Measurements from ENCODE around the gene OR8G1. TPM values are rescaled to one million over a fixed set of nuclear protein-coding genes. Genes with fewer than 3 reads are reported as not detected.
"Not testable (repeated sequence)": the region's sequence is repeated elsewhere in the genome, so short reads cannot be mapped to it uniquely, and the experiment has no call there.

The OR8G1 gene
- total and polyA plus RNA-seq, 5 donors from 2014 or later = not detected

- not testable (repeated sequence) for DNase-seq; H3K36me3 ChIP-seq (ENCODE audit: control insufficient read depth, insufficient read depth, low read length); H3K9me3 Mint-ChIP-seq; H3K27ac Mint-ChIP-seq; H3K4me1 ChIP-seq (ENCODE audit: control insufficient read depth, insufficient read depth, low read length, poor library complexity, severe bottlenecking); H3K4me3 Mint-ChIP-seq; H3K4me1 Mint-ChIP-seq; H3K27me3 Mint-ChIP-seq; ATAC-seq (ENCODE audit: low read depth in 2 of 2); H3K9me3 ChIP-seq (ENCODE audit: control insufficient read depth in 2 of 2, low read length in 2 of 2); H3K27me3 ChIP-seq (ENCODE audit: control insufficient read depth, insufficient read depth, low read length); H3K27ac ChIP-seq (ENCODE audit: insufficient read depth, low read length, poor library complexity, severe bottlenecking); H3K4me3 ChIP-seq (ENCODE audit: low read depth, low read length); H3K36me3 Mint-ChIP-seq
Measured at GRCh38 chr11:124265041-124265440, 24.1 kb downstream of the OR8G1 start.

GRCh38 chr11:124270886-124271285, 30.0 kb downstream of the OR8G1 start:
- DNase-seq; H3K27me3 Mint-ChIP-seq; H3K27ac ChIP-seq (ENCODE audit: insufficient read depth, low read length, poor library complexity, severe bottlenecking); H3K27ac Mint-ChIP-seq; H3K9me3 ChIP-seq (ENCODE audit: control insufficient read depth in 2 of 2, low read length in 2 of 2); H3K4me1 Mint-ChIP-seq; H3K9me3 Mint-ChIP-seq; H3K36me3 ChIP-seq (ENCODE audit: control insufficient read depth, insufficient read depth, low read length); H3K4me3 Mint-ChIP-seq; H3K4me3 ChIP-seq (ENCODE audit: low read depth, low read length); H3K27me3 ChIP-seq (ENCODE audit: control insufficient read depth, insufficient read depth, low read length); H3K4me1 ChIP-seq (ENCODE audit: control insufficient read depth, insufficient read depth, low read length, poor library complexity, severe bottlenecking); H3K36me3 Mint-ChIP-seq; ATAC-seq (ENCODE audit: low read depth in 2 of 2): not testable (repeated sequence)

- Histone ChIP-seq H3K9me3 (ENCODE audit: control insufficient read depth in 2 of 2, low read length in 2 of 2) (no peaks in the 10 kb centered on the region), H3K4me1 (ENCODE audit: control insufficient read depth, insufficient read depth, low read length, poor library complexity, severe bottlenecking) (no peaks in the 10 kb centered on the region), H3K36me3 (ENCODE audit: control insufficient read depth, insufficient read depth, low read length) (no peaks in the 10 kb centered on the region), H3K4me3 (ENCODE audit: low read depth, low read length) (no peak overlapping the region), H3K27ac (ENCODE audit: insufficient read depth, low read length, poor library complexity, severe bottlenecking) (no peak overlapping the region), H3K27me3 (ENCODE audit: control insufficient read depth, insufficient read depth, low read length) (no peaks in the 10 kb centered on the region)
- no peak for ATAC-seq (ENCODE audit: low read depth in 2 of 2)
- Mint-ChIP-seq H3K27ac (no peak overlapping the region), H3K36me3 (no peaks in the 10 kb centered on the region), H3K27me3 (no peaks in the 10 kb centered on the region), H3K9me3 (peaks cover 0 to 7% (median 0%) of the 10 kb centered on the region in 7 donors), H3K4me1 (no peaks in the 10 kb centered on the region), H3K4me3 (no peak overlapping the region)
- DNase-seq = no peak
Measured at GRCh38 chr11:124274000-124274399, 33.1 kb downstream of the OR8G1 start.

- Mint-ChIP-seq H3K27ac (no peak overlapping the region), H3K27me3 (no peaks in the 10 kb centered on the region), H3K4me1 (no peaks in the 10 kb centered on the region), H3K9me3 (peaks cover 0 to 9% (median 4%) of the 10 kb centered on the region in 7 donors), H3K4me3 (no peak overlapping the region), H3K36me3 (no peaks in the 10 kb centered on the region)
- H3K27me3 ChIP-seq (ENCODE audit: control insufficient read depth, insufficient read depth, low read length) = no peaks in the 10 kb centered on the region
- no peak for DNase-seq
- H3K4me3 ChIP-seq (ENCODE audit: low read depth, low read length) = no peak overlapping the region
- H3K36me3 ChIP-seq (ENCODE audit: control insufficient read depth, insufficient read depth, low read length) = no peaks in the 10 kb centered on the region
- no peak for ATAC-seq (ENCODE audit: low read depth in 2 of 2)
- H3K27ac ChIP-seq (ENCODE audit: insufficient read depth, low read length, poor library complexity, severe bottlenecking) = no peak overlapping the region
- no peaks in the 10 kb centered on the region for H3K9me3 ChIP-seq (ENCODE audit: control insufficient read depth in 2 of 2, low read length in 2 of 2)
- no peaks in the 10 kb centered on the region for H3K4me1 ChIP-seq (ENCODE audit: control insufficient read depth, insufficient read depth, low read length, poor library complexity, severe bottlenecking)
Measured at GRCh38 chr11:124276081-124276480, 35.2 kb downstream of the OR8G1 start.

- Mint-ChIP-seq H3K9me3 (peaks cover 0 to 11% (median 4%) of the 10 kb centered on the region in 7 donors), H3K27ac (no peak overlapping the region), H3K27me3 (no peaks in the 10 kb centered on the region), H3K4me3 (no peak overlapping the region), H3K4me1 (no peaks in the 10 kb centered on the region), H3K36me3 (no peaks in the 10 kb centered on the region)
- no peaks in the 10 kb centered on the region for H3K27me3 ChIP-seq (ENCODE audit: control insufficient read depth, insufficient read depth, low read length)
- no peak for ATAC-seq (ENCODE audit: low read depth in 2 of 2)
- DNase-seq = no peak
- no peaks in the 10 kb centered on the region for H3K4me1 ChIP-seq (ENCODE audit: control insufficient read depth, insufficient read depth, low read length, poor library complexity, severe bottlenecking)
- no peak overlapping the region for H3K27ac ChIP-seq (ENCODE audit: insufficient read depth, low read length, poor library complexity, severe bottlenecking)
- no peaks in the 10 kb centered on the region for H3K9me3 ChIP-seq (ENCODE audit: control insufficient read depth in 2 of 2, low read length in 2 of 2)
- no peaks in the 10 kb centered on the region for H3K36me3 ChIP-seq (ENCODE audit: control insufficient read depth, insufficient read depth, low read length)
- H3K4me3 ChIP-seq (ENCODE audit: low read depth, low read length) = no peak overlapping the region
Measured at GRCh38 chr11:124277207-124277606, 36.3 kb downstream of the OR8G1 start.

- DNase-seq (no peak), ATAC-seq (ENCODE audit: low read depth in 2 of 2) (no peak)
- H3K27ac ChIP-seq (ENCODE audit: insufficient read depth, low read length, poor library complexity, severe bottlenecking) = no peak overlapping the region
- no peak overlapping the region for H3K4me3 ChIP-seq (ENCODE audit: low read depth, low read length)
- no peaks in the 10 kb centered on the region for H3K27me3 ChIP-seq (ENCODE audit: control insufficient read depth, insufficient read depth, low read length)
- Mint-ChIP-seq H3K27ac (no peak overlapping the region), H3K4me3 (no peak overlapping the region), H3K36me3 (no peaks in the 10 kb centered on the region), H3K27me3 (no peaks in the 10 kb centered on the region), H3K9me3 (peaks cover 0 to 11% (median 4%) of the 10 kb centered on the region in 7 donors), H3K4me1 (no peaks in the 10 kb centered on the region)
- H3K36me3 ChIP-seq (ENCODE audit: control insufficient read depth, insufficient read depth, low read length) = no peaks in the 10 kb centered on the region
- no peaks in the 10 kb centered on the region for H3K4me1 ChIP-seq (ENCODE audit: control insufficient read depth, insufficient read depth, low read length, poor library complexity, severe bottlenecking)
- no peaks in the 10 kb centered on the region for H3K9me3 ChIP-seq (ENCODE audit: control insufficient read depth in 2 of 2, low read length in 2 of 2)
Measured at GRCh38 chr11:124277804-124278203, 36.9 kb downstream of the OR8G1 start.

GRCh38 chr11:124278261-124278660, 37.4 kb downstream of the OR8G1 start:
- Mint-ChIP-seq H3K4me3 (no peak overlapping the region), H3K9me3 (peaks cover 0 to 11% (median 4%) of the 10 kb centered on the region in 7 donors), H3K36me3 (no peaks in the 10 kb centered on the region), H3K27ac (no peak overlapping the region), H3K27me3 (no peaks in the 10 kb centered on the region), H3K4me1 (no peaks in the 10 kb centered on the region)
- H3K4me1 ChIP-seq (ENCODE audit: control insufficient read depth, insufficient read depth, low read length, poor library complexity, severe bottlenecking) = no peaks in the 10 kb centered on the region
- no peaks in the 10 kb centered on the region for H3K36me3 ChIP-seq (ENCODE audit: control insufficient read depth, insufficient read depth, low read length)
- no peaks in the 10 kb centered on the region for H3K27me3 ChIP-seq (ENCODE audit: control insufficient read depth, insufficient read depth, low read length)
- no peak for ATAC-seq (ENCODE audit: low read depth in 2 of 2)
- H3K4me3 ChIP-seq (ENCODE audit: low read depth, low read length) = no peak overlapping the region
- no peaks in the 10 kb centered on the region for H3K9me3 ChIP-seq (ENCODE audit: control insufficient read depth in 2 of 2, low read length in 2 of 2)
- H3K27ac ChIP-seq (ENCODE audit: insufficient read depth, low read length, poor library complexity, severe bottlenecking) = no peak overlapping the region
- DNase-seq = no peak

GRCh38 chr11:124285610-124286344, 44.9 kb downstream of the OR8G1 start:
- Mint-ChIP-seq H3K9me3 (peaks cover 0 to 10% (median 5%) of the 10 kb centered on the region in 7 donors), H3K27me3 (no peaks in the 10 kb centered on the region), H3K4me3 (no peak overlapping the region), H3K36me3 (no peaks in the 10 kb centered on the region), H3K27ac (no peak overlapping the region), H3K4me1 (no peaks in the 10 kb centered on the region)
- H3K4me1 ChIP-seq (ENCODE audit: control insufficient read depth, insufficient read depth, low read length, poor library complexity, severe bottlenecking) = no peaks in the 10 kb centered on the region
- DNase-seq (no peak), ATAC-seq (ENCODE audit: low read depth in 2 of 2) (no peak)
- no peak overlapping the region for H3K27ac ChIP-seq (ENCODE audit: insufficient read depth, low read length, poor library complexity, severe bottlenecking)
- no peak overlapping the region for H3K4me3 ChIP-seq (ENCODE audit: low read depth, low read length)
- no peaks in the 10 kb centered on the region for H3K27me3 ChIP-seq (ENCODE audit: control insufficient read depth, insufficient read depth, low read length)
- no peaks in the 10 kb centered on the region for H3K36me3 ChIP-seq (ENCODE audit: control insufficient read depth, insufficient read depth, low read length)
- no peaks in the 10 kb centered on the region for H3K9me3 ChIP-seq (ENCODE audit: control insufficient read depth in 2 of 2, low read length in 2 of 2)
